ENCODE results near the gene C19orf12.
A peak's percentile ranks its signal among the peaks of the same experiment; 100 is the strongest.
"Not testable (repeated sequence)": the region's sequence is repeated elsewhere in the genome, so short reads cannot be mapped to it uniquely, and the experiment has no call there.

Gene C19orf12

GRCh38 chr19:29727906-29728305 lies 12.8 kb upstream of the C19orf12 start:
- no peaks in the 10 kb centered on the region for H3K36me3 ChIP-seq (ENCODE audit: control insufficient read depth, insufficient read depth, low read length)
- H3K27me3 ChIP-seq (ENCODE audit: control insufficient read depth, insufficient read depth, low read length), result peaks cover 7% of the 10 kb centered on the region
- H3K9me3 ChIP-seq (ENCODE audit: control insufficient read depth, insufficient read depth, low read length), result no peaks in the 10 kb centered on the region
- no peak overlapping the region for H3K4me3 ChIP-seq (ENCODE audit: low read depth, low read length)
- no peak overlapping the region for H3K9ac ChIP-seq (ENCODE audit: low read depth, low read length)
- no peak overlapping the region for H3K27ac ChIP-seq (ENCODE audit: low read depth, low read length)
- H3K4me1 ChIP-seq (ENCODE audit: control insufficient read depth, insufficient read depth, low read length), result peaks cover 13% of the 10 kb centered on the region

- peaks cover 7% of the 10 kb centered on the region for H3K27me3 ChIP-seq (ENCODE audit: control insufficient read depth, insufficient read depth, low read length)
- peaks cover 13% of the 10 kb centered on the region for H3K4me1 ChIP-seq (ENCODE audit: control insufficient read depth, insufficient read depth, low read length)
- peak overlapping the region; percentile 70 for H3K9ac ChIP-seq (ENCODE audit: low read depth, low read length)
- H3K27ac ChIP-seq (ENCODE audit: low read depth, low read length), result no peak overlapping the region
- peak overlapping the region; percentile 45 for H3K4me3 ChIP-seq (ENCODE audit: low read depth, low read length)
- H3K36me3 ChIP-seq (ENCODE audit: control insufficient read depth, insufficient read depth, low read length), result no peaks in the 10 kb centered on the region
- H3K9me3 ChIP-seq (ENCODE audit: control insufficient read depth, insufficient read depth, low read length), result no peaks in the 10 kb centered on the region
Observed at GRCh38 chr19:29724746-29725145, 9.7 kb upstream of the C19orf12 start.

GRCh38 chr19:29724102-29724641 lies 9.1 kb upstream of the C19orf12 start:
- peaks cover 13% of the 10 kb centered on the region for H3K4me1 ChIP-seq (ENCODE audit: control insufficient read depth, insufficient read depth, low read length)
- peak overlapping the region; percentile 70 for H3K9ac ChIP-seq (ENCODE audit: low read depth, low read length)
- no peaks in the 10 kb centered on the region for H3K9me3 ChIP-seq (ENCODE audit: control insufficient read depth, insufficient read depth, low read length)
- no peaks in the 10 kb centered on the region for H3K36me3 ChIP-seq (ENCODE audit: control insufficient read depth, insufficient read depth, low read length)
- peaks cover 7% of the 10 kb centered on the region for H3K27me3 ChIP-seq (ENCODE audit: control insufficient read depth, insufficient read depth, low read length)
- H3K27ac ChIP-seq (ENCODE audit: low read depth, low read length), result no peak overlapping the region
- peak overlapping the region; percentile 45 for H3K4me3 ChIP-seq (ENCODE audit: low read depth, low read length)

- Histone ChIP-seq H3K27me3 (ENCODE audit: control insufficient read depth, insufficient read depth, low read length) (no peaks in the 10 kb centered on the region), H3K9me3 (ENCODE audit: control insufficient read depth, insufficient read depth, low read length) (no peaks in the 10 kb centered on the region), H3K27ac (ENCODE audit: low read depth, low read length) (no peak overlapping the region), H3K9ac (ENCODE audit: low read depth, low read length) (no peak overlapping the region), H3K4me1 (ENCODE audit: control insufficient read depth, insufficient read depth, low read length) (peaks cover 9% of the 10 kb centered on the region), H3K36me3 (ENCODE audit: control insufficient read depth, insufficient read depth, low read length) (no peaks in the 10 kb centered on the region), H3K4me3 (ENCODE audit: low read depth, low read length) (no peak overlapping the region)
Observed at GRCh38 chr19:29717051-29717450, 2.0 kb upstream of the C19orf12 start.

GRCh38 chr19:29715701-29716581 lies 880 bp upstream of the C19orf12 start:
- H3K36me3 ChIP-seq (ENCODE audit: control insufficient read depth, insufficient read depth, low read length), result no peaks in the 10 kb centered on the region
- H3K27me3 ChIP-seq (ENCODE audit: control insufficient read depth, insufficient read depth, low read length), result no peaks in the 10 kb centered on the region
- peak overlapping the region; percentile 83 for H3K4me3 ChIP-seq (ENCODE audit: low read depth, low read length)
- peak overlapping the region; percentile 7; the same call in 1 of the 2 replicates for H3K9ac ChIP-seq (ENCODE audit: low read depth, low read length)
- peak overlapping the region; percentile 63 for H3K27ac ChIP-seq (ENCODE audit: low read depth, low read length)
- no peaks in the 10 kb centered on the region for H3K9me3 ChIP-seq (ENCODE audit: control insufficient read depth, insufficient read depth, low read length)
- H3K4me1 ChIP-seq (ENCODE audit: control insufficient read depth, insufficient read depth, low read length), result peaks cover 9% of the 10 kb centered on the region

- Histone ChIP-seq H3K36me3 (ENCODE audit: control insufficient read depth, insufficient read depth, low read length) (no peaks in the 10 kb centered on the region), H3K4me1 (ENCODE audit: control insufficient read depth, insufficient read depth, low read length) (peaks cover 9% of the 10 kb centered on the region), H3K4me3 (ENCODE audit: low read depth, low read length) (peak overlapping the region; percentile 83), H3K9ac (ENCODE audit: low read depth, low read length) (no peak overlapping the region), H3K27me3 (ENCODE audit: control insufficient read depth, insufficient read depth, low read length) (no peaks in the 10 kb centered on the region), H3K9me3 (ENCODE audit: control insufficient read depth, insufficient read depth, low read length) (no peaks in the 10 kb centered on the region), H3K27ac (ENCODE audit: low read depth, low read length) (peak overlapping the region; percentile 12)
Observed at GRCh38 chr19:29714371-29714952, 599 bp downstream of the C19orf12 start.

- Histone ChIP-seq H3K4me1 (ENCODE audit: control insufficient read depth, insufficient read depth, low read length) (peaks cover 9% of the 10 kb centered on the region), H3K4me3 (ENCODE audit: low read depth, low read length) (no peak overlapping the region), H3K9me3 (ENCODE audit: control insufficient read depth, insufficient read depth, low read length) (no peaks in the 10 kb centered on the region), H3K9ac (ENCODE audit: low read depth, low read length) (no peak overlapping the region), H3K36me3 (ENCODE audit: control insufficient read depth, insufficient read depth, low read length) (no peaks in the 10 kb centered on the region), H3K27ac (ENCODE audit: low read depth, low read length) (no peak overlapping the region), H3K27me3 (ENCODE audit: control insufficient read depth, insufficient read depth, low read length) (no peaks in the 10 kb centered on the region)
Observed at GRCh38 chr19:29712744-29713516, 2.1 kb downstream of the C19orf12 start.

GRCh38 chr19:29711584-29712132 lies 3.4 kb downstream of the C19orf12 start:
- Histone ChIP-seq H3K36me3 (ENCODE audit: control insufficient read depth, insufficient read depth, low read length) (no peaks in the 10 kb centered on the region), H3K9ac (ENCODE audit: low read depth, low read length) (no peak overlapping the region), H3K4me1 (ENCODE audit: control insufficient read depth, insufficient read depth, low read length) (peaks cover 9% of the 10 kb centered on the region), H3K27ac (ENCODE audit: low read depth, low read length) (no peak overlapping the region), H3K27me3 (ENCODE audit: control insufficient read depth, insufficient read depth, low read length) (no peaks in the 10 kb centered on the region), H3K9me3 (ENCODE audit: control insufficient read depth, insufficient read depth, low read length) (no peaks in the 10 kb centered on the region), H3K4me3 (ENCODE audit: low read depth, low read length) (no peak overlapping the region)

- not testable (repeated sequence) for H3K4me1 ChIP-seq (ENCODE audit: control insufficient read depth, insufficient read depth, low read length); H3K27ac ChIP-seq (ENCODE audit: low read depth, low read length); H3K36me3 ChIP-seq (ENCODE audit: control insufficient read depth, insufficient read depth, low read length); H3K9me3 ChIP-seq (ENCODE audit: control insufficient read depth, insufficient read depth, low read length); H3K4me3 ChIP-seq (ENCODE audit: low read depth, low read length); H3K27me3 ChIP-seq (ENCODE audit: control insufficient read depth, insufficient read depth, low read length); H3K9ac ChIP-seq (ENCODE audit: low read depth, low read length)
Observed at GRCh38 chr19:29709440-29709798, 5.6 kb downstream of the C19orf12 start.

- no peak overlapping the region for H3K9ac ChIP-seq (ENCODE audit: low read depth, low read length)
- H3K9me3 ChIP-seq (ENCODE audit: control insufficient read depth, insufficient read depth, low read length), result no peaks in the 10 kb centered on the region
Observed at GRCh38 chr19:29708554-29709439, 6.3 kb downstream of the C19orf12 start.

More at GRCh38 chr19:29708554-29709439, 6.3 kb downstream of the C19orf12 start:
- Histone ChIP-seq H3K36me3 (ENCODE audit: control insufficient read depth, insufficient read depth, low read length) (no peaks in the 10 kb centered on the region), H3K4me1 (ENCODE audit: control insufficient read depth, insufficient read depth, low read length) (no peaks in the 10 kb centered on the region), H3K4me3 (ENCODE audit: low read depth, low read length) (no peak overlapping the region), H3K27me3 (ENCODE audit: control insufficient read depth, insufficient read depth, low read length) (no peaks in the 10 kb centered on the region), H3K27ac (ENCODE audit: low read depth, low read length) (no peak overlapping the region)

Data from HUES48 (cell line).